Activated gamma-delta T cell treated with anti-CD3 and anti-CD28 coated beads, Interleukin-2, amount 50 U/mL, for 16 hours (primary cell): Measurements from ENCODE around the gene DLG1.
"Not testable (repeated sequence)": the region's sequence is repeated elsewhere in the genome, so short reads cannot be mapped to it uniquely, and the experiment has no call there.

Source experiments
- DNase-seq: peaks from one replicate; pipeline ENCODE4 v3.0.0-alpha.2; 2020; ENCODE audit warnings: low read depth

Gene DLG1

DNA sequence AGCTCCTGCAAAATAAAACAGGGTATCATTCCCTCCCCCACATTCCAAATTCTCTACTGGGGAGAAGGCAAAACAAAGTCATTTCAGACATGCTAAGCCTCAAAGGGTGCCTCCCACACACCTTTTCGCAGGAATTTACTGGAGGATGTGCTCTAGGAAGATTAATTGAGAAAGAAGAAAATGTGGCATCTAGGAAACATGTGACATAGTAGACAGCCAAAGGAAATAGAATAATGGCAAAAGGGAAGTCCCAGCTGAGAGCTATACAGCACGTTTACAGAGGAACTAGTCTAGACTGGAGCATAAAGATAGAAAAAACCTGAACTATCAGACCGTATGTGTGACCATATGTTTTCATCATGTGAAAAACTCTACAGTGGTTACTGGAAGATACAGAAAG lies 210.0 kb downstream of the DLG1 start:
- DNase-seq, result no peak

- DNase-seq, result no peak
Observed at GRCh38 chr3:197085137-197085536, 213.3 kb downstream of the DLG1 start.

GRCh38 chr3:197083486-197083885 lies 214.9 kb downstream of the DLG1 start:
- DNase-seq, result no peak

DNA sequence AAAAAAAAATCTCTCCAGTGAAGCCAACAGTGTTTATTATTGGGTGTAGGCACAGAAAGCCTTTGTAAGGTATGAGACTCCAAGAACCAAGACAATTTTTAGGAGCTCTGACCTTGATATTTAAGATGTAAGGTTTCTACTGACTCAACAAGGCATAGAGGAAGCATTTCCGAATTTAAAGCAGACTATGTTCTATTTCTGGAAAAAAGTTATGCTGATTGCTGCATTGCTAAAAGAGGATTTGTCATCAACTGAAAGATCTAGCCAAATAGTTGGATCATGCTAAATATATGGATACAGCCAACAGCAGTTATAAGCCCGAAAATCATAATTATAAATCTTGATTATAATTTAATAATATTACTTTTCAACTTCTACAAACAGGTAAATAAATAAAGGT lies 215.5 kb downstream of the DLG1 start:
- no peak for DNase-seq

GRCh38 chr3:197080344-197080743 lies 218.1 kb downstream of the DLG1 start:
- DNase-seq, result no peak

- DNase-seq, result no peak
Observed at GRCh38 chr3:197076415-197076814, 222.0 kb downstream of the DLG1 start.

DNA sequence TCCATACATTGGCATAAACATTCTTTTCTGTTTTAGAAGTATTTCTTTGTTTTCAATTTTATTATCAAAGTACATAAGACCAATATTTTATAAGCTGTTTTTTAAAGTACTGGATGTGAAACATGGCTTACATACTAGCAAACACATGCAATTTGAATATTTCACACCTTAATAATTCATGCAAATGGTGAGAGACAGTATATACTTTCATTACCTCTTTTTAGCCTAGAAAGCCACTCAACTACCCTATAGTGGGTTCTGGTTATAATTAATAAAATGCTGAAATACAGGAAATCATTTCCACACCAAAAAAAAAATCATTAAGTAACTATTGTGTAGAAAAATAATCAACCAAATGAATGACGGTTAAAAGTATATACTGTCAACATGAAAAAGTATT lies 230.3 kb downstream of the DLG1 start:
- no peak for DNase-seq

DNA sequence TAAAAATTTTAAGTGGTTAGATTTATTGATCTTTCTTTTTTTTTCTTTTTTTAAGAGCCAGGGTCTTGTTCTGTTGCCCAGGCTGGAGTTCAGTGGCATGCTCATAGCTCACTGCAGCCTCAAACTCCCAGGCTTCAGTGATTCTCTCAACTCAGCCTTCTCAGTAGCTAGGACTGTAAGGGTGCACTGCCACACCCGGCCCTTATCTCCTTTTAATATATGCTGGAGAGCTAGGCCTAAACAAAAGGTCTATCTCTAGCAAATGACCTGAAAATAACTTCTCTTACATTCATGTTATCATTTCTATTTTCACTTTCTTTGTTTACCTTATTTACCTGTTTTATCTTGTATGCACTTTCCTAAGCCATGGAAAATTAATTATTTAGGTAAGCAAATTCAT lies 233.6 kb downstream of the DLG1 start:
- no peak for DNase-seq

DNA sequence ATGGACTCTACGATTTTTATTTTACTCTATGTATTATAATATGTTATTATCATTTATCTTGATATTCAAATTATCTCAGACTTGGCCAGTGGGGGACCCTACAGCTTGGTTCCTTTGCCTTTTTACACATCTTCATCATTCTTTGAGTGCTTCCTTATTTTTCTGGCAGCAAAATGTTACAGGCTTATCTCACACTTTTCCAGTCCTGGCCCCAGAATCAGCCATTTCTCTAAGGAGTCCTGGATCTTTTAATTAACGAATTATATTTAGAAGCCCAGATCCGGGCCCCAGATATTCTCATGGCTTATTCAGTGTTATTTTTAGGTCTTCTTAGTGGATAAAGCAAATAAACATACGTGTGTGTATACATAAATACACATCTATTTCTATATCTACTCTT lies 236.0 kb downstream of the DLG1 start:
- no peak for DNase-seq

GRCh38 chr3:197051637-197052036 lies 246.8 kb downstream of the DLG1 start:
- not testable (repeated sequence) for DNase-seq

DNA sequence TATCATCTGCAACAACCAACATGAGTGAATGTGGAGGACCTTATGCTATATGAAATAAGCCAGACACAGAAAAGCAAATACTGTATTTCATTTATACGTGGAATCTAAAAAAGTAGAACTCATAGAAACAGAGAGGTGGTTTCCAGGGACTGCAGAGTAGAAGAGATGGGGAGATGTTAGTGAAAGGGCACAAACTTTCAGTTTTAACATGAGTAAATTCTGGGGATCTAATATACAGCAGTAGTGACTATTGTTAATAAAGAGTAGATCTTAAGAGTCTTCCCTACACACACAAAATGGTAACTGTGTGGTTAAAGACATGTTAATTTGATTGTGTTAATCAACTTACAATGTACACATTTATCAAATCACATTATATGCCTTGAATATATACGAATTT lies 247.9 kb downstream of the DLG1 start:
- no peak for DNase-seq

DNA sequence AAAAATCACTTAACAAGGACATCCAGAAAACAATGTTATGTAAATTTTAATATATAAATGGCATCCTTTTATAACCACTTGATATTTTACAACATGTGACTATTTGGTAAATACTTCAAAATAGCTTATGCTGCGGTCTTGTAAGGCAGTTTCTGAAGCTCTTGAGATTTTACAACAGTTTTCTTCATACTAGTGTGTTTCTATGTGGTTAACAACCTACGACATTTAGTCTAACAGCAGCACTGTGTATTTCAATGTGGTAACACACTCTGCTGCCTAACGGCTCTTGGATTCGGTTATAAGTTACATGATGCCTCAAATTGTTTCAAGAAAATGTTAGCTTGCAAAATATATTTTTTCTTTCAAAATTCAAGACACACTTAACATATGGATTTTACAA lies 255.9 kb downstream of the DLG1 start:
- no peak for DNase-seq

DNA sequence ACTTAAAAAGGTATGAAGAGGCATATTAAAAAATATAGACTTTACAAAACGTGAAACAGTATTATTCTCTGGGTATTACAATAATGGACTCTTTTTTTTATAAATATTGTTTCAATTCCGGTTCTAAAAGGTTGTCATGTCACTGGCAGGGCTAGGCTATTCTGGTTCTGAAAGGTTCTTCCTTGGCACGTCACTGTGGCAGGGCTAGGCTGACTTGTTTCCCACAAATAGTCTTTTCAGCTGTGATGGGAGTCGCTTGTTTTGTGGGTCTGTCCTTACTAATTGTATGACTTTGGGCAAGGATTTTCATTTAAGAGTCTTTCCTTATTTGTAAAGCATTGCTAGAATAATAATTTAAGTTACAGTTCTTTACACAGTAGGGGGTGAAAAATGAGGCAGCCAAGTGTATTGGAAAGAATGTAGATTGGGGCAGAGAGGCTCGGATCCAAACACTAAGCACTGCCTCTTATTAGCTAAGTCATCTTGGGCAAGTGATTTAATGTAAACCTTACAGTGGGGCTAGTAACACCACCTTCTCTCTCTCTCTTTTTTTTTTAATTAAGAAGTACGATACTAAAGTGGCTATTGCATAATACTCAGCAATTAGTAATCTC lies 256.4 kb downstream of the DLG1 start:
- DNase-seq, result no peak

- no peak for DNase-seq
Observed at GRCh38 chr3:197040658-197041057, 257.8 kb downstream of the DLG1 start.

- DNase-seq, result no peak
Observed at GRCh38 chr3:197038679-197039462, 259.5 kb downstream of the DLG1 start.

DNA sequence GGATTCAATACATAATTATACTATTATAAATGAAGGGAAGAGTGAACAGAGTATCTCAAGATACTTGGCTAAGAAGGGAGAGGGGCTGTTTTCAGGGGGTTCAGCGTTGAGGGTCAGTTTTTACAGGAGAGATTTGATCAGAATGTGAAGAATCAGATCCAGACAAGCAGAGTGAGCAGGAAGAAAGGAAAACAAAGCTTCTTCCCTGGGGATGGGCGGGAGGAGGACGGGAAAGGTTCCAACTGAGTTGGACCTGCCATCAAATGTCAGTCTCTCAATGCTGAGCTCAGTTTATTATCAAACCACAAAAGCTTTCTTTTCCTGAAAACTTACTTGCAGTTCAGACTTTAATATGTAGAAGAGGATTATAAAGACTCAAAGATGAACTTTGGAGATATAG lies 262.8 kb downstream of the DLG1 start:
- DNase-seq, result no peak

- DNase-seq, result not testable (repeated sequence)
Observed at GRCh38 chr3:197034778-197035177, 263.6 kb downstream of the DLG1 start.

DNA sequence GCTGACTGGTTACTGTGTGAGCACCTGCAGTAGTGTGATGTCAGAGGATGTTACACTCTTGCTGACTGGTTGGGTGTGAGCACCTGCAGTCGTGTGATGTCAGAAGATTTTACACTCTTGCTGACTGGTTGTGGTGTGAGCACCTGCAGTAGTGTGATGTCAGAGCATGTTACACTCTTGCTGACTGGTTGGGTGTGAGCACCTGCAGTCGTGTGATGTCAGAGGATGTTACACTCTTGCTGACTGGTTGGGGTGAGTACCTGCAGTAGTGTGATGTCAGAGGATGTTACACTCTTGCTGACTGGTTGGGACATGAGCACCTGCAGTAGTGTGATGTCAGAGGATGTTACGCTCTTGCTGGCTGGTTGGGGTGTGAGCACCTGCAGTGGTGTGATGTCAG lies 264.6 kb downstream of the DLG1 start:
- not testable (repeated sequence) for DNase-seq

DNA sequence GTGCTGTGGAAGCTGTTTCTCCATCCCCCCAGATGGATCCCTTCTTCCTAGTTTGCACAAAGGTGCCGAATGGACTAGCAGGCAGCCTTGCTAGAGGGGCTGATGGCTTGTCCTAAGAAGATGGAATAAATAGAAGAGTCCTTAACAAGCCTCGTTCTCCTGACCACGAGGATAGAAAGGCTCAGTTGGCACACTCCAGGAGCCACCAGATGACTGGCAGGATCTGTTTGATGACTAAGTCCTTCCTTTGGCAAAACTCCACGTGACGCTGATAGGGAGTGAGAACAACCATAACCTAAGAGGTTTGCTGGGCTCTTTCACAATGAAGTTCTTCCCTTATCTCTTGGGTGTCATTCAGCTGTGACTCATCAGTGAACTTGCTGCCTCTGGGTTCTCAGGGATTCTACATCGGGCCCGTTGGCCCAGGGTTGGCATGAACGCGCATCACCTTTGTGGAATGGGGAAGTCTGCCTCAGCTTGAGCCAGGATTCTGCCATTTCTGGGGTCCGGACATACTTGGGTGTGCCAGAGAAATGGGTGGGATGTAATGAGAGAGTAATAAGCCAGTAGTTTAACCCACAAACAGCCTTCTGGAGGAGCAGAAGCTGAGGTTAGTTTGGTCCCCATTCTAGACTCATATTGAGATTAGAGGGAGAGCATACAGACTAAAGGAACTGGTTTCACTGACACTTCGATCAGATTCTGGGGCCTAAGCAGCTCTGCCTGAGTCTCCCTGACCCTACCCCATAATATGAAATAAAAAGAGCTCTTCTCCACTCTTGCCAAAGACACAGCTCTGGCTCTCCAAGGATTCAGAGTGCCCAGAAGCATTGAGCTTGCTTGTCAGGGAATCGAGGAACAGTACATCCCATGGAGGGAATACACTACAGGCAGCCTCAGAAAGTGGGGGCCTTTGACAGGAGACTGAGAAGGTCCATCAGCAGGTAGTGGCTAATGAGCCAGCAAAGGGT lies 266.8 kb downstream of the DLG1 start:
- DNase-seq, result no peak

DNA sequence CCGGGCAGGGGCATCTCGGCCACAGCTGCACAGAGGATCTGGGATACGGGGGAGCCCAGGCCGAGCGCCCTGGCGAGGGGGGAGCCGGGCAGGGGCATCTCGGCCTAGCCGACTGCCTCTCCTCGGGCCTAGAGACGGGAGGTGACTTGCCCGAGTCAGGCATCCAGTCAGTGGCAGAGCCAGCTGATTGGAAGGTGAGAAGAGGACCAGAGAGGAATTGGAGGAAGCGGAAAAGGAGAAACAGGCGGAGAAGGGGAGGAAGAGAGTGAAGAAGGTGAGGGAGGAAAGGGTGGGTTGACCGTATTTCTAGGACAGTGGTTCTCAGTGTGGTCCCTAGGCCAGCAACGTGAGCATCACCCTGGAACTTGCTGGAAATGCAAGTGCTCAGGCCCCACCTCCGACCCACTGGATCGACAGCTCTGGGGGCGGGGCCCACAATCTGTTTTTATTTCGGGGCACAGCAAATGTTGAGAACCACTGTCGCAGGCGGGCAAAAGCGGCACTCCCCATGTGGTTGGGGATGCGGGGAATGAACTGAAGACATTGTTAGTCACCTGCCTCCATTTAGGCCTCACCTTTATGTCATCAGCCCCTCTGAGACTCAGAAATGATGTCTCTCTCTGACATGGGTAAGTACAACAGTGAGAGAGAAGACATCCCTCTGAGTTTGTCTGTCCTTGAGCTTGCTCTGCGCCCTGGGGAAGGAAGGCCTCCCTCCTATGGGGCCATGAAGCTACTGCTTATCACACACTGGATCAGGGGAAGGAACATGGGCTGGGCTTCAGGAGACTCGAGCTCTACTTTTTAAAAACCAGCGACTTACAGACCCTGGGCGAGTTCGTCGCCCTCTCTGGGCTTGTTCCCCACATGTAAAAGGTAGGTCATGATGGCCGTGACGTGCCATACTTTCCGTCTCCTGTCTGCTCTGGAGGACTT lies 267.8 kb downstream of the DLG1 start:
- no peak for DNase-seq

GRCh38 chr3:197029511-197030167 lies 268.8 kb downstream of the DLG1 start, which contains the start of gene MELTF:
MELTF (minus strand) TSS chr3:197029817; CDS start chr3:197029702, 115 bp downstream.
- DNase-seq, result peak; percentile 54
